Osteoblast (primary cell): Measurements from ENCODE around the gene CPNE1. TPM values are rescaled to one million over a fixed set of nuclear protein-coding genes. Genes with fewer than 3 reads are reported as not detected.

Source experiments
- DNase-seq: peaks from one replicate; pipeline ENCODE4 v3.0.0; 2011; ENCODE audit warnings: low spot score, mixed read lengths; ENCODE audit not compliant: insufficient read length; ENCODE audit errors: missing footprints
- H2AFZ ChIP-seq: 2 replicates; pipeline ENCODE4 v1.6.0; 2011; ENCODE audit warnings: mild to moderate bottlenecking, low read length
- H3K27ac ChIP-seq: 2 replicates; pipeline ENCODE4 v1.5.1; 2011; ENCODE audit warnings: mild to moderate bottlenecking, low read depth, low read length, moderate library complexity
- H3K27me3 ChIP-seq: 2 replicates; pipeline ENCODE4 v1.6.0; 2012; ENCODE audit warnings: mild to moderate bottlenecking, control low read depth, inconsistent platforms, low read length, moderate library complexity; ENCODE audit not compliant: insufficient read depth
- H3K36me3 ChIP-seq: 2 replicates; pipeline ENCODE4 v1.5.1; 2011; ENCODE audit warnings: mild to moderate bottlenecking, low read length, control low read depth, moderate library complexity; ENCODE audit not compliant: insufficient read depth
- H3K4me1 ChIP-seq: 2 replicates; pipeline ENCODE4 v1.5.1; 2011; ENCODE audit warnings: mild to moderate bottlenecking, low read length, control low read depth, moderate library complexity; ENCODE audit not compliant: insufficient read depth
- H3K4me2 ChIP-seq: 2 replicates; pipeline ENCODE4 v1.6.0; 2011; ENCODE audit warnings: mild to moderate bottlenecking, low read length; ENCODE audit not compliant: insufficient read depth
- H3K4me3 ChIP-seq: fragments of 200-600 bp; sonication (generic); 3 replicates; pipeline ENCODE4 v1.5.1; 2012; ENCODE audit warnings: mild to moderate bottlenecking, low read length, inconsistent platforms; ENCODE audit not compliant: insufficient read depth
- H3K79me2 ChIP-seq: 2 replicates; pipeline ENCODE4 v1.6.0; 2012; ENCODE audit warnings: mild to moderate bottlenecking, low read length, control low read depth, inconsistent platforms; ENCODE audit not compliant: insufficient read depth
- H3K9me3 ChIP-seq: 2 replicates; pipeline ENCODE4 v1.5.1; 2011; ENCODE audit warnings: low read depth, low read length, control low read depth
- H4K20me1 ChIP-seq: 2 replicates; pipeline ENCODE4 v1.6.0; 2012; ENCODE audit warnings: mild to moderate bottlenecking, low read length, control low read depth; ENCODE audit not compliant: insufficient read depth
- total RNA-seq: library from RNA; depleted of rRNA; stranded (reverse); fragments of >200 nt; gene quantifications from 2 replicates; pipeline ENCODE4 v1.2.3, GENCODE V29; 2012
- TF ChIP-seq, protein P1 (sequence below): IDR thresholded peaks from 2 replicates; pipeline ENCODE4 v1.5.1; 2011; ENCODE audit warnings: mild to moderate bottlenecking, low read depth, low read length, moderate library complexity; ENCODE audit errors: extremely low read depth

Gene CPNE1
- total RNA-seq, 1 donor, result 165 TPM

DNA sequence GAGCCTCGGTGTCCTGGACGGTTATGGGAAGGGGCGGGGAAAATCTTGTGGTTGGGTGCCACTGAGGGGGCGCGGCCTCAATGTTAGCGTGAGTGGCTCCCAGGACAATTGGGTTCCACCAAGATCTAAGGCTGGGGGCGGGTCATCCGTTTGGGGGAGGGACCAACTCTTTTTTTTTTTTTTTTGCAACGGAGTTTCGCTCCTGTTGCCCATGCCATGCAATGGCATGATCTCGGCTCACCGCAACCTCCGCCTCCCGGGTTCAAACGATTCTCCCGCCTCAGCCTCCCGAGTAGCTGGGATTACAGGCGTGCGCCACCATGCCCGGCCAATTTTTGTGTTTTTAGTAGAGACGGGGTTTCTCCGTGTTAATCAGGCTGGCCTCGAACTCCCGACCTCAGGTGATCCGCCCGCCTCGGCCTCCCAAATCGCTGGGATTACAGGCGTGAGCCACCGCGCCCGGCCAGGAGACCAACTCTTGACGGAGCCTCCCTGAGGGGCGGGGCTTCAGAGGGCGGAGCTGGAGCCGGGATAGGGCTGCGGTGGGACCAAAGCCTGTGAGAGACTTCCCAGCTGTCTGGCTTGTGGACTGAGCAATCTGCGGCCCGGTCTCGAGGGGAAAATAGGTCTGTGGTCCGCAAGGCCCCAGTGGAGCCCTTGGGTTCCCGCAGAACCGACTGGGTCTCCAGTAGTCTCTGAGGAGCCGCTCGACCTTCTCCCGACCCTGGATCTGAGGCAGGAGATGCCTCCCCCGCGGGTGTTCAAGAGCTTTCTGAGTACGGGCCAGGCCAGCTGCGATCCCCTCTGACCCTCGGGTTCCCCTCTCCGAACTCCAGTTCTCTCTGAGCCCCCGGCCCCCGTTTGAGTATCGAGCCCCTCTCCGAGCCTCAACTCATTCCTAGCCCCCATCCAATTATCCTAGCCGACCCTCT is 48.0 kb downstream of the CPNE1 start:
- peak; percentile 98 for DNase-seq
- Histone ChIP-seq H2AFZ (peak overlapping the region; percentile 84), H3K4me2 (peak overlapping the region; percentile 87), H3K27me3 (no peaks in the 10 kb centered on the region), H3K79me2 (no peaks in the 10 kb centered on the region), H3K27ac (peak overlapping the region; percentile 63), H3K9me3 (no peaks in the 10 kb centered on the region), H3K4me3 (peak overlapping the region; percentile 72), H3K36me3 (peaks cover 8% of the 10 kb centered on the region), H3K4me1 (peaks cover 23% of the 10 kb centered on the region), H4K20me1 (no peaks in the 10 kb centered on the region)
- TF ChIP-seq, protein P1, sequence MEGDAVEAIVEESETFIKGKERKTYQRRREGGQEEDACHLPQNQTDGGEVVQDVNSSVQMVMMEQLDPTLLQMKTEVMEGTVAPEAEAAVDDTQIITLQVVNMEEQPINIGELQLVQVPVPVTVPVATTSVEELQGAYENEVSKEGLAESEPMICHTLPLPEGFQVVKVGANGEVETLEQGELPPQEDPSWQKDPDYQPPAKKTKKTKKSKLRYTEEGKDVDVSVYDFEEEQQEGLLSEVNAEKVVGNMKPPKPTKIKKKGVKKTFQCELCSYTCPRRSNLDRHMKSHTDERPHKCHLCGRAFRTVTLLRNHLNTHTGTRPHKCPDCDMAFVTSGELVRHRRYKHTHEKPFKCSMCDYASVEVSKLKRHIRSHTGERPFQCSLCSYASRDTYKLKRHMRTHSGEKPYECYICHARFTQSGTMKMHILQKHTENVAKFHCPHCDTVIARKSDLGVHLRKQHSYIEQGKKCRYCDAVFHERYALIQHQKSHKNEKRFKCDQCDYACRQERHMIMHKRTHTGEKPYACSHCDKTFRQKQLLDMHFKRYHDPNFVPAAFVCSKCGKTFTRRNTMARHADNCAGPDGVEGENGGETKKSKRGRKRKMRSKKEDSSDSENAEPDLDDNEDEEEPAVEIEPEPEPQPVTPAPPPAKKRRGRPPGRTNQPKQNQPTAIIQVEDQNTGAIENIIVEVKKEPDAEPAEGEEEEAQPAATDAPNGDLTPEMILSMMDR, result no peak

DNA sequence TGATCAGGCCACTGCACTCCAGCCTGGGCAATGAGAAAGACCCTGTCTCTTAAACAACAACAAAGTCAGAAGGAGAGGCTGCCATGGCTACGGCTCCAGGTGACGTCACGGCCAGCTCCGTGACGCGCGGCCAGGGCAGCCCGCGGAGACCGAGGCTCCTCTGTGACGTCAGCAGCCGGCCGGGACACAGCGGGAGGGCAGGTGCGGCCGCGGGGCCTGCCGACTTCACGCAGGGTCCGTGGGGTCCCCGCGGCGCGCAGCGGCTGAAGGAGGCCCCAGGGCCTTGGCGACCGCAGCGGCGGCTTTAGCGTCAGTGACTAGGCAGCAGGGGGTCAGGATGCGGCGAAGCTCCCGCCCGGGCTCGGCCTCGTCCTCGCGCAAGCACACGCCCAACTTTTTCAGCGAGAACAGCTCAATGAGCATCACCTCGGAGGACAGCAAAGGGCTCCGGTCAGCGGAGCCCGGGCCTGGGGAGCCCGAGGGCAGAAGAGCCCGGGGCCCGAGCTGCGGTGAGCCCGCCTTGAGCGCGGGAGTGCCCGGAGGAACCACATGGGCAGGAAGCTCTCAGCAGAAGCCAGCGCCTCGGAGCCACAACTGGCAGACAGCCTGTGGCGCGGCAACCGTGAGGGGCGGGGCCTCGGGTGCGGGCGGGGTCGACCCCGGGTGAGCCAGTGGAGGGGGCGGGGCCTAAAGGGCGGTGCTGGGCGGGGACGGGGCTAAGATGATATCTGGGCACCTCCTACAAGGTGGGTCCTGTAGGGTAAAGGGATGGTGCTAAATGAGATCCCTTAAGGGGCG is 48.8 kb downstream of the CPNE1 start, which contains the start of gene SPAG4:
Gene SPAG4, plus strand, starts transcription at position 163 of the 798 bp plus-strand sequence. Its CDS starts 175 bp downstream, at position 338.
- DNase-seq, result peak; percentile 99
- H3K4me3 ChIP-seq, result peak within 1 kb of the TSS; percentile 72
- TF ChIP-seq, protein P1, result no peak
- peak within 1 kb of the TSS; percentile 87 for H3K4me2 ChIP-seq
- H3K4me1 ChIP-seq, result peaks cover 23% of the 10 kb centered on the region
- H3K79me2 ChIP-seq, result no peaks in the 10 kb centered on the region
- no peaks in the 10 kb centered on the region for H3K27me3 ChIP-seq
- no peaks in the 10 kb centered on the region for H3K36me3 ChIP-seq
- H2AFZ ChIP-seq, result peak within 1 kb of the TSS; percentile 84
- no peaks in the 10 kb centered on the region for H3K9me3 ChIP-seq
- H4K20me1 ChIP-seq, result no peaks in the 10 kb centered on the region
- H3K27ac ChIP-seq, result peak within 1 kb of the TSS; percentile 70

DNA sequence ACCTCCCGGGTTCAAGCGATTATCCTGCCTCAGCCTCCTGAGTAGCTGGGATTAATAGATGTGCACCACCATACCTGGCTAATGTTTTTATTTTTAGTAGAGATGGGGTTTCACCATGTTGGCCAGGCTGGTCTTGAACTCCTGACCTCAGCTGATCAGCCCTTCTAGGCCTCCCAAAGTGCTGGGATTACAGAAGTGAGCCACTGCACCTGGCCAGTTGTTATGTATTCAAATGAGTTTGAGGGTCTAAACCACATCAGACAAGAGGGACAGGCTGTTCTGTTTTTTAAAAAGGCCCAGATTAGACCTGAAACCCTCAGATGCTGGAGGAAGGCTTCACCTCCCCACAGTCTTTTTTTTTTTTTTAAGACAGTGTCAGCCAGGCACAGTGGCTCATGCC is 53.2 kb downstream of the CPNE1 start:
- DNase-seq, result no peak
- H2AFZ ChIP-seq, result no peak overlapping the region
- H4K20me1 ChIP-seq, result no peaks in the 10 kb centered on the region
- no peaks in the 10 kb centered on the region for H3K79me2 ChIP-seq
- H3K4me1 ChIP-seq, result no peaks in the 10 kb centered on the region
- H3K27ac ChIP-seq, result no peak overlapping the region
- no peaks in the 10 kb centered on the region for H3K9me3 ChIP-seq
- no peak overlapping the region for H3K4me3 ChIP-seq
- H3K27me3 ChIP-seq, result no peaks in the 10 kb centered on the region
- TF ChIP-seq, protein P1, result no peak
- H3K36me3 ChIP-seq, result no peaks in the 10 kb centered on the region
- H3K4me2 ChIP-seq, result no peak overlapping the region
